OCI-LY7 (cell line): ENCODE data around the gene FRMD5. TPM values are rescaled to one million over a fixed set of nuclear protein-coding genes. Genes with fewer than 3 reads are reported as not detected.

Experiments used
- BruUV-seq: library from RNA; stranded (reverse); fragments of 400-500 nt; replicated peaks from 2 replicates; lab custom pipeline; 2021; lab: Mats Ljungman, UMichigan
- CTCF ChIA-PET: fragments of 300-600 bp; sonication (Branson Sonifier 250); formaldehyde crosslinking; loops from one replicate; lab custom pipeline; 2022; ENCODE audit warnings: antibody characterized with exemption; ENCODE audit not compliant: unreplicated experiment; lab: Charles Lee
- POLR2A ChIA-PET: fragments of 300-600 bp; sonication (Branson Sonifier 250); formaldehyde crosslinking; loops from one replicate; lab custom pipeline; 2022; ENCODE audit warnings: antibody characterized with exemption; lab: Charles Lee
- DNase-seq: peaks from one replicate; pipeline ENCODE4 v3.0.0-alpha.2; 2015; ENCODE audit warnings: low spot score
- H2AFZ ChIP-seq: fragments of 200-600 bp; sonication (generic), shearing (Covaris generic); 2 replicates; pipeline ENCODE4 v1.6.1; 2014; ENCODE audit warnings: mild to moderate bottlenecking, antibody characterized with exemption, low read length, moderate library complexity
- H3K27ac ChIP-seq: fragments of 200-600 bp; sonication (generic); 2 replicates; pipeline ENCODE4 v1.5.1; 2014; ENCODE audit warnings: mixed run types, low read depth, mild to moderate bottlenecking, moderate library complexity, low read length, inconsistent platforms; ENCODE audit not compliant: poor library complexity, severe bottlenecking
- H3K36me3 ChIP-seq: fragments of 200-600 bp; sonication (generic); 2 replicates; pipeline ENCODE4 v1.6.1; 2014; ENCODE audit warnings: mild to moderate bottlenecking, antibody characterized with exemption, low read length, moderate library complexity, mixed read lengths; ENCODE audit not compliant: insufficient read depth
- H3K4me1 ChIP-seq: fragments of 200-600 bp; sonication (generic); 2 replicates; pipeline ENCODE4 v1.5.1; 2014; ENCODE audit warnings: mild to moderate bottlenecking, low read length; ENCODE audit not compliant: insufficient read depth, poor library complexity, severe bottlenecking
- H3K4me2 ChIP-seq: fragments of 200-600 bp; sonication (generic); 2 replicates; pipeline ENCODE4 v1.6.1; 2014; ENCODE audit warnings: mild to moderate bottlenecking, low read length
- H3K4me3 ChIP-seq: fragments of 200-600 bp; sonication (generic); 2 replicates; pipeline ENCODE4 v1.5.1; 2014; ENCODE audit warnings: mild to moderate bottlenecking, low read depth, low read length; ENCODE audit not compliant: poor library complexity, severe bottlenecking
- H3K79me2 ChIP-seq: fragments of 200-600 bp; sonication (generic); 2 replicates; pipeline ENCODE4 v1.6.1; 2016; ENCODE audit warnings: low read depth, mild to moderate bottlenecking, low read length, moderate library complexity, mixed read lengths; ENCODE audit not compliant: insufficient read depth
- H3K9me2 ChIP-seq: fragments of 200-600 bp; sonication (generic); 2 replicates; pipeline ENCODE4 v1.6.1; 2016; ENCODE audit warnings: mild to moderate bottlenecking, low read length, mixed read lengths; ENCODE audit not compliant: insufficient read depth
- H3K9me3 ChIP-seq: fragments of 200-600 bp; sonication (generic); 2 replicates; pipeline ENCODE4 v1.6.1; 2014; ENCODE audit warnings: mild to moderate bottlenecking, mixed run types, low read length, mixed read lengths
- H4K20me1 ChIP-seq: fragments of 200-600 bp; sonication (generic); 2 replicates; pipeline ENCODE4 v1.6.1; 2014; ENCODE audit warnings: mild to moderate bottlenecking, antibody characterized with exemption, low read length, moderate library complexity, mixed read lengths; ENCODE audit not compliant: insufficient read depth
- EZH2phosphoT487 ChIP-seq: fragments of 200-600 bp; sonication (generic); IDR thresholded peaks from 2 replicates; pipeline ENCODE4 v1.6.1; 2018; ENCODE audit warnings: low read depth, borderline replicate concordance, mild to moderate bottlenecking, mixed run types, antibody characterized with exemption, low read length, moderate library complexity, mixed read lengths
- intact Hi-C: fragments of 100-400 bp; cut with micrococcal nuclease; formaldehyde crosslinking; loops from one replicate; pipeline ENCODE4 v1.10.0; 2022; ENCODE audit not compliant: unreplicated experiment
- total RNA-seq, 2 experiments: library from RNA; depleted of rRNA in 1 of 2; stranded (reverse); fragments of >200 nt in 1 of 2; shearing (Covaris generic) in 1 of 2; gene quantifications; 2 replicates each; pipeline ENCODE4 v1.2.3, GENCODE V29; 2014 to 2022
- TF ChIP-seq, protein P1 (sequence below): fragments of 200-600 bp; sonication (generic); conservative IDR thresholded peaks from 2 replicates; pipeline ENCODE4 v1.5.1; 2014; ENCODE audit warnings: mild to moderate bottlenecking, antibody characterized with exemption, low read length, moderate library complexity, mixed read lengths

Gene FRMD5
- total RNA-seq, 2 experiments from 2014 or later: not detected

DNA sequence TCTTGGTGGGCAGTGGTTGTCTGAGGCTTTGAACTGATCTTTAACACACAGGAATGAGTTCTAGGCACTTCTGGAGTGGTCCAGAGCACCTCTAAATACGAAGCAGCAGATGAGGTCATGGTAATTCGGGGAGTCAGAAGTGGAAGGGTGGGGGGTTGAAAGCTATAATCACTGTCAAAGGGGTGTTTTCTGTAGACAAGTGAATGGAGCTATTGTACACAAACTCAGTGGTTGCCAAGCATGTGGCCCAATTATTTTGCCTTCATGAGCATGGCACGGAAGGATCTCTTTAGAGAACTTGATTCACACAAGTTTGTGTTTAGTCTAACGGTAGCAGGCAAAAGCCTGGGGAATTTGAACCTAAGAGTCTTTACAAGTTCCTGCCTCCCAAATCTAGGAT lies 6.3 kb downstream of the FRMD5 start:
- no peak overlapping the region for H3K27ac ChIP-seq
- H3K9me2 ChIP-seq: no peaks in the 10 kb centered on the region
- ChIA-PET POLR2A (no interaction called here), CTCF (no interaction called here)
- intact Hi-C loops: no loop called here
- H3K36me3 ChIP-seq: no peaks in the 10 kb centered on the region
- no peaks in the 10 kb centered on the region for H4K20me1 ChIP-seq
- H2AFZ ChIP-seq: no peak overlapping the region
- no TSS peak for BruUV-seq
- no peaks in the 10 kb centered on the region for H3K9me3 ChIP-seq
- TF ChIP-seq, protein P1, sequence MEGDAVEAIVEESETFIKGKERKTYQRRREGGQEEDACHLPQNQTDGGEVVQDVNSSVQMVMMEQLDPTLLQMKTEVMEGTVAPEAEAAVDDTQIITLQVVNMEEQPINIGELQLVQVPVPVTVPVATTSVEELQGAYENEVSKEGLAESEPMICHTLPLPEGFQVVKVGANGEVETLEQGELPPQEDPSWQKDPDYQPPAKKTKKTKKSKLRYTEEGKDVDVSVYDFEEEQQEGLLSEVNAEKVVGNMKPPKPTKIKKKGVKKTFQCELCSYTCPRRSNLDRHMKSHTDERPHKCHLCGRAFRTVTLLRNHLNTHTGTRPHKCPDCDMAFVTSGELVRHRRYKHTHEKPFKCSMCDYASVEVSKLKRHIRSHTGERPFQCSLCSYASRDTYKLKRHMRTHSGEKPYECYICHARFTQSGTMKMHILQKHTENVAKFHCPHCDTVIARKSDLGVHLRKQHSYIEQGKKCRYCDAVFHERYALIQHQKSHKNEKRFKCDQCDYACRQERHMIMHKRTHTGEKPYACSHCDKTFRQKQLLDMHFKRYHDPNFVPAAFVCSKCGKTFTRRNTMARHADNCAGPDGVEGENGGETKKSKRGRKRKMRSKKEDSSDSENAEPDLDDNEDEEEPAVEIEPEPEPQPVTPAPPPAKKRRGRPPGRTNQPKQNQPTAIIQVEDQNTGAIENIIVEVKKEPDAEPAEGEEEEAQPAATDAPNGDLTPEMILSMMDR: no peak
- no peak for TF ChIP-seq EZH2phosphoT487
- no peaks in the 10 kb centered on the region for H3K4me1 ChIP-seq
- no peak overlapping the region for H3K4me3 ChIP-seq
- H3K4me2 ChIP-seq: no peak overlapping the region
- no peaks in the 10 kb centered on the region for H3K79me2 ChIP-seq
- DNase-seq: no peak

DNA sequence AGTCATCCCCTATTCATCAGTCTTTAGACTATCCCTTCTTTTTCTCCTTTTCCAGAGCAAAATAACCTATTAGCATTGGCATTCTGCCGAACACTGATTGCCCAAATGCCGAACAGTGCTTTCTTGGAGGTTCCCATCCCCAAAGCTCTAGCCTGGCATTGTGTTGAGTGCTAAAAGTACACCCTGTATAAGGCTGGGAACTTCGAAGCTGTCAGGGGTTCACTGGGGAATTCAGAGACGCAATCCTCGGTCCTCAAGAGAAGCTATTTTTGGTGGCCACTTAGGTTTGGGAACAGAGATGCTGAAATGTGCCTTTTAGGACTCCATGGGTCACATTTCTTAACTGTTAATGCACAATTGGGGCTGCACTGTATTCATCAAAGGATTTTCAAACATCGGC lies 8.4 kb downstream of the FRMD5 start:
- H3K79me2 ChIP-seq: no peaks in the 10 kb centered on the region
- no TSS peak for BruUV-seq
- CTCF ChIA-PET: no interaction called here

DNA sequence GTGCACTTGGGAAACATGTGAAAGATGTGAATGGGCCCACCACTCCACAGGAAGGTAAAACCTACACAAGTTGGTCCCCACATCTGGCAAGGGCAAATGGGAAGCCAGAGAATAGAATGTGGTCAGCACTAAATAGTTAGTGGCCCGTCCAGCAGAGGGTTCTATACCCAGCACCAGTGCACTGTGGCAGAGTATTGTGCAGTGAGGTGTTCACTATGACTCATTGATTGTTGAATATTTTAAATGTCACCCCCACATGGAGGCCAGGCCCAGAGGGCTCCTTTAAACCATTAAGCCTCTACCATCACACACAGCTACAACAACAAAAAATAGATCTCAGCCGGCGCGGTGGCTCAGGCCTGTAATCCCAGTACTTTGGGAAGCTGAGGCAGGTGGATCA lies 11.7 kb downstream of the FRMD5 start:
- CTCF ChIA-PET: no interaction called here
- DNase-seq: no peak
- no peaks in the 10 kb centered on the region for H3K4me1 ChIP-seq
- H3K4me3 ChIP-seq: no peak overlapping the region
- H3K36me3 ChIP-seq: no peaks in the 10 kb centered on the region
- H4K20me1 ChIP-seq: no peaks in the 10 kb centered on the region
- intact Hi-C loops: no loop called here
- H2AFZ ChIP-seq: no peak overlapping the region
- H3K79me2 ChIP-seq: no peaks in the 10 kb centered on the region
- H3K4me2 ChIP-seq: no peak overlapping the region
- no peak for TF ChIP-seq EZH2phosphoT487
- TF ChIP-seq, protein P1: no peak
- no TSS peak for BruUV-seq
- H3K27ac ChIP-seq: no peak overlapping the region
- H3K9me2 ChIP-seq: no peaks in the 10 kb centered on the region
- no peaks in the 10 kb centered on the region for H3K9me3 ChIP-seq
- POLR2A ChIA-PET: interaction anchor here (0.7 kb wide), 1 partner anchor 356 kb away, joined by 4 read pairs; no protein-coding TSS in a partner anchor

More for the DNA sequence above, 8.4 kb downstream of the FRMD5 start:
- Histone ChIP-seq H3K4me1 (no peaks in the 10 kb centered on the region), H4K20me1 (no peaks in the 10 kb centered on the region), H3K27ac (no peak overlapping the region), H2AFZ (no peak overlapping the region), H3K4me3 (no peak overlapping the region), H3K9me2 (no peaks in the 10 kb centered on the region), H3K36me3 (no peaks in the 10 kb centered on the region), H3K9me3 (no peaks in the 10 kb centered on the region), H3K4me2 (no peak overlapping the region)
- DNase-seq: no peak
- POLR2A ChIA-PET: no interaction called here
- intact Hi-C loops: no loop called here
- no peak for TF ChIP-seq EZH2phosphoT487
- TF ChIP-seq, protein P1: no peak
